Mesothelial cell of epicardium (in vitro differentiated cells): ENCODE results near the gene RTN3. TPM values are rescaled to one million over a fixed set of nuclear protein-coding genes. Genes with fewer than 3 reads are reported as not detected.

Experiments
- DNase-seq, 2 experiments: peaks; one replicate each; pipeline ENCODE4 v3.0.0; 2021; ENCODE audit warnings: low spot score in 2 of 2; ENCODE audit not compliant: unreplicated experiment in 2 of 2
- H3K27ac Mint-ChIP-seq: 2 replicates; pipeline ENCODE4 v1.8.0; 2021; ENCODE audit warnings: mixed read lengths
- H3K27me3 Mint-ChIP-seq: 2 replicates; pipeline ENCODE4 v1.8.0; 2021; ENCODE audit warnings: low read depth, mixed read lengths
- H3K36me3 Mint-ChIP-seq: 2 replicates; pipeline ENCODE4 v1.8.0; 2021; ENCODE audit warnings: mixed read lengths
- H3K4me1 Mint-ChIP-seq: 2 replicates; pipeline ENCODE4 v1.8.0; 2021; ENCODE audit warnings: mixed read lengths
- H3K4me3 Mint-ChIP-seq: 2 replicates; pipeline ENCODE4 v1.8.0; 2021; ENCODE audit warnings: mild to moderate bottlenecking, moderate library complexity, mixed read lengths
- H3K9me3 Mint-ChIP-seq: 2 replicates; pipeline ENCODE4 v1.8.0; 2021; ENCODE audit warnings: mixed read lengths
- CTCF ChIP-seq: fragments of 200-600 bp; sonication (generic); IDR thresholded peaks from one replicate; pipeline ENCODE4 v1.5.0; 2021; ENCODE audit warnings: antibody characterized with exemption; ENCODE audit not compliant: unreplicated experiment
- total RNA-seq: library from RNA; stranded (reverse); gene quantifications from 3 replicates; pipeline ENCODE4 v1.2.1, GENCODE V29; 2021

The RTN3 gene
- total RNA-seq, 1 donor from 2014 or later: 92.4 TPM

GRCh38 chr11:63670433-63671321 is 10.6 kb upstream of the RTN3 start:
- H3K36me3 Mint-ChIP-seq: no peaks in the 10 kb centered on the region
- TF ChIP-seq CTCF: no peak
- peak overlapping the region; percentile 74 for H3K27ac Mint-ChIP-seq
- peaks cover 13% of the 10 kb centered on the region for H3K4me1 Mint-ChIP-seq
- peak; percentile 24 to 41 for DNase-seq
- H3K4me3 Mint-ChIP-seq: peak overlapping the region; percentile 74
- no peaks in the 10 kb centered on the region for H3K27me3 Mint-ChIP-seq
- no peaks in the 10 kb centered on the region for H3K9me3 Mint-ChIP-seq

GRCh38 chr11:63671322-63672155 is 9.8 kb upstream of the RTN3 start, which contains the start of gene ATL3:
Gene ATL3 (minus strand): TSS chr11:63671376. CDS start chr11:63671335, 41 bp downstream.
- Mint-ChIP-seq H3K4me3 (peak within 1 kb of the TSS; percentile 74), H3K27me3 (no peaks in the 10 kb centered on the region), H3K4me1 (peaks cover 13% of the 10 kb centered on the region), H3K36me3 (no peaks in the 10 kb centered on the region), H3K27ac (peak within 1 kb of the TSS; percentile 74), H3K9me3 (no peaks in the 10 kb centered on the region)
- peak; percentile 84 to 91 for DNase-seq
- TF ChIP-seq CTCF: no peak

- no peaks in the 10 kb centered on the region for H3K36me3 Mint-ChIP-seq
- H3K9me3 Mint-ChIP-seq: no peaks in the 10 kb centered on the region
- H3K27ac Mint-ChIP-seq: no peak overlapping the region
- no peak overlapping the region for H3K4me3 Mint-ChIP-seq
- no peaks in the 10 kb centered on the region for H3K27me3 Mint-ChIP-seq
- peaks cover 13% of the 10 kb centered on the region for H3K4me1 Mint-ChIP-seq
- no peak for DNase-seq
- no peak for TF ChIP-seq CTCF
Observed at GRCh38 chr11:63672156-63672463, 9.2 kb upstream of the RTN3 start.

GRCh38 chr11:63672936-63673539 is 8.3 kb upstream of the RTN3 start:
- no peak for TF ChIP-seq CTCF
- no peaks in the 10 kb centered on the region for H3K9me3 Mint-ChIP-seq
- no peak overlapping the region for H3K27ac Mint-ChIP-seq
- DNase-seq: no peak
- H3K36me3 Mint-ChIP-seq: no peaks in the 10 kb centered on the region
- peaks cover 9% of the 10 kb centered on the region for H3K4me1 Mint-ChIP-seq
- no peak overlapping the region for H3K4me3 Mint-ChIP-seq
- no peaks in the 10 kb centered on the region for H3K27me3 Mint-ChIP-seq

- no peak overlapping the region for H3K4me3 Mint-ChIP-seq
- H3K9me3 Mint-ChIP-seq: no peaks in the 10 kb centered on the region
- H3K27me3 Mint-ChIP-seq: no peaks in the 10 kb centered on the region
- no peak for TF ChIP-seq CTCF
- no peaks in the 10 kb centered on the region for H3K36me3 Mint-ChIP-seq
- H3K27ac Mint-ChIP-seq: no peak overlapping the region
- DNase-seq: no peak
- peaks cover 7% of the 10 kb centered on the region for H3K4me1 Mint-ChIP-seq
Observed at GRCh38 chr11:63673579-63673978, 7.7 kb upstream of the RTN3 start.
